PC-9 (cell line): Measurements from ENCODE around the gene RAD18.

ENCODE experiments used
- EZH2 ChIP-seq: fragments of 200-600 bp; sonication (generic); IDR thresholded peaks from 2 replicates; pipeline ENCODE4 v1.8.0; 2017; ENCODE audit warnings: antibody characterized with exemption, low read depth
- TF ChIP-seq, protein P1 (sequence below): fragments of 200-600 bp; sonication (generic); conservative IDR thresholded peaks from 2 replicates; pipeline ENCODE4 v1.6.1; 2017; ENCODE audit warnings: mixed run types, antibody characterized with exemption, mild to moderate bottlenecking, moderate library complexity

DNA sequence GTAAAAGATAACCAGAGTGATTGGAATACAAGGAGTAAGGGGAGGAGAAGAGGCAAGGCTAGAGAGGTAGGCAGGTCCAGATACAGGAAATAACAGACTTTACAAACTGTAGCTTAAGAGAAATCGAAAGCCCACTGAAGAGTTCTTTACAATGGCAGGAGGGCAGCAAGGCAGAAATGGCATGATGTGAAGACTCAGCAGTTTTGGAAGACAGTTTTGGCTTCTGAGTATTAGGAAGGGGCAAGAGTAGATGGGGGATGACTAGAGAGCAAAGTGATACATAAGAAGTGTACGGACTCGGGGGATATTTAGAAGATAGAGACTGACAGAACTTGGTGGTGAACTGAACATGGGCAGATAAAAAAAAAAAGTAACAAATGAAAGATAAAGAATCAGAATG is 54.1 kb downstream of the RAD18 start:
- TF ChIP-seq, protein P1, sequence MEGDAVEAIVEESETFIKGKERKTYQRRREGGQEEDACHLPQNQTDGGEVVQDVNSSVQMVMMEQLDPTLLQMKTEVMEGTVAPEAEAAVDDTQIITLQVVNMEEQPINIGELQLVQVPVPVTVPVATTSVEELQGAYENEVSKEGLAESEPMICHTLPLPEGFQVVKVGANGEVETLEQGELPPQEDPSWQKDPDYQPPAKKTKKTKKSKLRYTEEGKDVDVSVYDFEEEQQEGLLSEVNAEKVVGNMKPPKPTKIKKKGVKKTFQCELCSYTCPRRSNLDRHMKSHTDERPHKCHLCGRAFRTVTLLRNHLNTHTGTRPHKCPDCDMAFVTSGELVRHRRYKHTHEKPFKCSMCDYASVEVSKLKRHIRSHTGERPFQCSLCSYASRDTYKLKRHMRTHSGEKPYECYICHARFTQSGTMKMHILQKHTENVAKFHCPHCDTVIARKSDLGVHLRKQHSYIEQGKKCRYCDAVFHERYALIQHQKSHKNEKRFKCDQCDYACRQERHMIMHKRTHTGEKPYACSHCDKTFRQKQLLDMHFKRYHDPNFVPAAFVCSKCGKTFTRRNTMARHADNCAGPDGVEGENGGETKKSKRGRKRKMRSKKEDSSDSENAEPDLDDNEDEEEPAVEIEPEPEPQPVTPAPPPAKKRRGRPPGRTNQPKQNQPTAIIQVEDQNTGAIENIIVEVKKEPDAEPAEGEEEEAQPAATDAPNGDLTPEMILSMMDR: no peak
- TF ChIP-seq EZH2: no peak
